GM18511 (cell line): Measurements from ENCODE around the gene SHCBP1.
A peak's percentile ranks its signal among the peaks of the same experiment; 100 is the strongest.
"Not testable (repeated sequence)": the region's sequence is repeated elsewhere in the genome, so short reads cannot be mapped to it uniquely, and the experiment has no call there.

Source experiments
- ATAC-seq: cut with Tn5 transposase; IDR thresholded peaks from one replicate; pipeline ENCODE4 v1.9.1; 2021; ENCODE audit warnings: mild to moderate bottlenecking, moderate library complexity; ENCODE audit not compliant: unreplicated experiment

Gene SHCBP1, protein sequence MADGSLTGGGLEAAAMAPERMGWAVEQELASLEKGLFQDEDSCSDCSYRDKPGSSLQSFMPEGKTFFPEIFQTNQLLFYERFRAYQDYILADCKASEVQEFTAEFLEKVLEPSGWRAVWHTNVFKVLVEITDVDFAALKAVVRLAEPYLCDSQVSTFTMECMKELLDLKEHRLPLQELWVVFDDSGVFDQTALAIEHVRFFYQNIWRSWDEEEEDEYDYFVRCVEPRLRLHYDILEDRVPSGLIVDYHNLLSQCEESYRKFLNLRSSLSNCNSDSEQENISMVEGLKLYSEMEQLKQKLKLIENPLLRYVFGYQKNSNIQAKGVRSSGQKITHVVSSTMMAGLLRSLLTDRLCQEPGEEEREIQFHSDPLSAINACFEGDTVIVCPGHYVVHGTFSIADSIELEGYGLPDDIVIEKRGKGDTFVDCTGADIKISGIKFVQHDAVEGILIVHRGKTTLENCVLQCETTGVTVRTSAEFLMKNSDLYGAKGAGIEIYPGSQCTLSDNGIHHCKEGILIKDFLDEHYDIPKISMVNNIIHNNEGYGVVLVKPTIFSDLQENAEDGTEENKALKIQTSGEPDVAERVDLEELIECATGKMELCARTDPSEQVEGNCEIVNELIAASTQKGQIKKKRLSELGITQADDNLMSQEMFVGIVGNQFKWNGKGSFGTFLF

DNA sequence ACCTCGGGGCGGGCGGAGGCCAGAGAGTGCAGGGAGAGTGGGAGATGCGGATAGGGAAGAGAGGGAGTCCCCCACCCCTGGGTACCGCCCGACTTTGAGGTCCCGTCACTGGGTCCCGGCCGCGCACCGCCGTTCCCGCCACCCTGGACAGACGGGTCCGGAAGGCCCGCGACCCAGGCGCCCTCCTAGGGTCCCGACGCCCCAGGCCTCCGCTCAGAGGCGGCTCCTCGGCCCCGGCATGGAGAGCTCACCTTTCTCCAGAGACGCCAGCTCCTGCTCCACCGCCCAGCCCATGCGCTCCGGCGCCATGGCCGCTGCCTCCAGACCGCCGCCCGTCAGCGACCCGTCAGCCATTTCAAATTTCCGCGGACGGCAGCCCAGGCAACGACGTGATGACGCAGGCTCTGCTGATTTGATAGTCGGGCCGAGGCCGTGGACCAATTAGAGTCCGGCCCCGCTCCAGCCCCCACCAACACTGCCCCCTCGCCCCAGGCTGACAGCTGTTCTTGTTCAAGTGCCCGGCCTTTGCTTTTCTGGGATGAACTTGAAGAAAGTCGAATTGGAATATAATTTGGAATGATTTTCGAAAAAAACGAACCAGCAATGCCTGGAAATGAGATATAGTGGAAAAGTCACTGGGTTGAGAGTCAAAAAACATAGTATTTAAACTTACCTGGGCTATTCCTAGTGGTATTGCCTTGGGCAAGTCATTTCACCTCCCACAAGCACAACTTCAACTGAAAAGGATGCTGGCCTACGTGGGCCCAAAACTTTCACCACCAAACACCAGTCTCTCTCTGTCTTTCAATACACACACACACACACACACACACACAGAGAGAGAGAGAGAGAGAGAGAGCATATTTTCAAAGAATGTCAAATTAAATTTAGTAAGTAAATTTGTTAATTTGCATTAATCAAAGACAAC is at the start of gene SHCBP1:
Gene SHCBP1, minus strand, starts transcription at position 374 of the 928 bp plus-strand sequence. Its CDS starts 20 bp downstream, at position 354.
- peak; percentile 95 for ATAC-seq

DNA sequence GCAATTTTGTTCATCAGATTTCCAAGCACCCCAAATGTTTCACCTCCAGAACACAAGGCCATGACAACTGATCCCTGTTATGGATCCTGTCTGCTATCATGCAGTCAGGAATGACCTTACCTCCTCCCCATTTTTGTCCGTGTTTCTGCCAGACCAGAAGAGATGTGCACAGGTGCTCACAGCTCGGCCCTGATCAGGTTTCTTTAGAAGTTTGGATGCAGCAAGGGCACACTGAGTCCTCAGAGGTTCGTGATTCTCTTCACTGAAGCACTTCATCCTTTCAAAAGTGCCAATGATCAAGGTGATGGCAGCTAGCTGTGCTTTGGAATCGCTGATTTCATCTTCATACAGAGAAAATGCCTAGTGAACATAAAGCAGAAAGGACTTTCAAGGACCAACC is 40.9 kb upstream of the SHCBP1 start:
- no peak for ATAC-seq

DNA sequence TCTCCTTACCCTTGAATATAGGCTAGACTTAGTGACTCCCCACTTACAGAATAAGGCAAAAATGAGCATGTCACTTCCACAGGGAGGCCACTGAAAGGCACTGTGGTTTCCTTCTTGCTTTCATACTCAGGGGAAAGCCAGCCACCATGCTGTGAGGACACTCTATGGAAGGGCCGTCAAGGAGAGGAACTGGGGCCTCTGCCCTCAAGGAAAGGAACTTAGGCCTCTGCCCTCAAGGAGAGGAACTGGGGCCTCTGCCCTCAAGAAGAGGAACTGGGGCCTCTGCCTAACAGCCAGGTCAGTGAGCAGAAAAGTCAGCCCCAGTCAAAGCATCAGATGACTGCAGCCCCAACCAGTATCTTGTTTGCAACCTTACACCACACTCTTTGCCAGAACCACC is 37.7 kb upstream of the SHCBP1 start:
- peak; percentile 98 for ATAC-seq

DNA sequence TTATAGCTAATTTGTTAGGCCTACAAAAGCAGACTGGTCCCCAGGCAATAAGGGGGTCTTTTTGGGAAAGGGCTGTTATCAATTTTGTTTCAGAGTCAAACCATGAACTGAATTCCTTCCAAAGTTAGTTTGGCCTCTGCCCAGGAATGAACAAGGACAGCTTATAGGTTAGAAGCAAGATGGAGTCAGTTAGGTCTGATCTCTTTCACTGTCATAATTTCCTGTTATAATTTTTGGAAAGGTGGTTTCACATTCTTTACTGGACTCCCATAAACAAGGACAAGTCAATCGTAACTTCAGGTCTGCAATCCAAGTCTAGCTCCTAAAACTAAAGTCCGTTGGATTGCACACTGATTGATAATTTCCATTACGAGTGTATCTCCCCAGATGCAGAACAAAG is 30.1 kb upstream of the SHCBP1 start:
- no peak for ATAC-seq

DNA sequence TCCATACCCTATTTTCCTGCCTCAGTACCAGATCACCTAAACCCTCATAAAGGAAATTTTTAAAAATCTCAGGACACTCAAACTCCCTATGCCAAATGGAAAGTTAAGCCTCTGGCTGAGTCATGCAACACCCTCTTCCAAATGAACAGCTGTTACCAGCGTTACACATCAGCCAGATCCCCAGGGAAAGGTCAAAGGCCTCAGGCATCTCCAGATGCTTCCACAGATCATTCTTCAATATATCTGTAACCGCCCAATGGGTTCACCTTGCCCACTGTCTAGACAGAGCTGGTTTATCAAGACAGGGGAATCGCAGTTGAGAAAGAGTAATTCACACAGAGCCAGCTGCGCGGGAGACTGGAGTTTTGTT is 29.1 kb upstream of the SHCBP1 start:
- ATAC-seq = no peak

DNA sequence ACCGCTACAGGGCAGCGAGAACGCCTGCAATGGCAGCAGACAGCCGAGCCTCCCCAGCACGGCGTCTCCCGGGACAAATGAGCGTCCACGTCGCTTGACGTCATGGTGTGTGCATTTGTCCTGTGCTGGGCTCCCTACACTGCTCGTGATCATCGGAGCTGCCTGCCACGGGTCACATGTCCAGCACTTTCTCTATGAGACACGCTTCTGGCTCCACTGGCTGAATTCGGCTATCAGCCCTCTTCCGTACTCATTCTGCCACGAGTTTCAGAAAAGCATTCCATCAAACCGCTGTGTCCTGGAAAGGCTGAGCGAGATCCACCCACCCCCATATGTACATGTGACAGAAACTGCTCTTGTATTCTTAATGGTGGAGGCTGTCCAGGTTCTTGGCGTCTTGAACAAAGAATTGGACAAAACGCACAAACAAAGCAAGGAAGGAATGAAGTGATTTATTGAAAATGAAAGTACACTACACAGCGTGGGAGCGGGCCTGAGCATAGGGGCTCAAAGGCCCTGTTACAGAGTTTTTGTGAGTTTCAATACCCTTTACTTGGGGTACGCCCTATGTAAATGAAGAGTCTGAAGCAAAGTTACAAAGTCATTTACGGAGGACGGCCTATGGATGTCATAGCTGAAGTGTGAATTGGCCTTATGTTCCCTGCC is 28.5 kb upstream of the SHCBP1 start:
- no peak for ATAC-seq

DNA sequence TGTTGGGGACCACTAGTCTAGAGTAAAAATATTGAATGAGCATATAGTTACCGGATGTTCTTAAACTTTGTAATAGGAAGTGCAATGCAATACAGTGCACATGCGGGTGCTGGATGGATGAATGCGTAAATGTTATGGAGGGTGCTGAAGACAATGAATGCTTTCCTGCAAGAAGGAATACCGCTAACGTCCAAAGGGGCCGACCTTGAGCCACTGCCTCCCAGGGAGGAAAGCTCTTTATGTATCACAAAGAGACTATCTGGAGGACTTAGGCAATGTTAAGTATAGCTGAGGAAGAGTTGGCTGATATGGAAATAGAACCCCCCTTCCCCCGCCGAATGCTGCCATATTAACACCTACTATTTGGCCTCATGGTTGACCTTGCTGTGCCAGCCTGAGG is 27.5 kb upstream of the SHCBP1 start:
- ATAC-seq = no peak

DNA sequence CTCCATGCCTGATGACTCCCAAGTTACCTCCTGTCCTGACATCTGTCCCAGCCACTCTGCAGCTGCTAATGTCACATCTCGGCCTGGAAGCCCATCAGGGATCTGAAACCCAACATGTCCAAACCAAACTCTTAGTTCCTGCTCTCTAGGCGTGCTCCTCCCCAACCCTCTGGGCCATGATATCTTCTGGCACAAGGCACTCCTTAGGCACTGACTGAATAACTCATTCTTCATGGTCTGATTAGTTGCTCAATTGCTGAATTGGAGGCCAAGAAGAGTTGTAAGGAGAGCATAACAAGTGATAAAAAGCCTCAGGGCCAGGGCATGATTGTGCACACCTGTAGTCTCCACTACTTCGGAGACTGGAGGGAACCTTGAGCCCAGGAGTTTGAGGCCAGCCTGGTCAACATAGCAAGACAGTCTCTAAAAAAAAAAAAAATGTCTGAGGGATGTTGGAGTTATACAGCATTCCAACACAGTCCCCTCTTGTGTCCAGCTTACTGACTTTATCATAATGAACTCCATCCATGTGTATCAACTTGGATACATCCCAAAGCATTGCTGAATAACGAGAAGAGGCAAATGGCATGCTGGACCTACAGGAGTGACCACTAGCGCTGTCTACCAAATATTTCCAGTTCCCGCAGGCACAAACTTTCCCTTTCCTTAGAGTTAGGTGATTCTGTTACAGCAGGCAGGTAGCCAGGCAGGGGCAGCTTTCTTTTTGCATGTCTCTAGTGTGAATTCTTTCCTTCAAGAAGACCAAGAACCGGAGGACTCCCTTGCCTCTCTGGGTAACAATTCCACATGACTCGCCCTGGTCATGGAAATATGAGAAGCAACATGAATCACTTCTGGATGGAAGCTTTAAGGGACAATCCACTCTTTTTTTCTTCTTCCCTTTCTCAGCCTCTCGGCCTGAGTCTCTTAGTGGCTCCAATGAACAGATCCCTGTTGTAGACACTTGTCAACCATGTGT is 18.1 kb upstream of the SHCBP1 start:
- no peak for ATAC-seq

DNA sequence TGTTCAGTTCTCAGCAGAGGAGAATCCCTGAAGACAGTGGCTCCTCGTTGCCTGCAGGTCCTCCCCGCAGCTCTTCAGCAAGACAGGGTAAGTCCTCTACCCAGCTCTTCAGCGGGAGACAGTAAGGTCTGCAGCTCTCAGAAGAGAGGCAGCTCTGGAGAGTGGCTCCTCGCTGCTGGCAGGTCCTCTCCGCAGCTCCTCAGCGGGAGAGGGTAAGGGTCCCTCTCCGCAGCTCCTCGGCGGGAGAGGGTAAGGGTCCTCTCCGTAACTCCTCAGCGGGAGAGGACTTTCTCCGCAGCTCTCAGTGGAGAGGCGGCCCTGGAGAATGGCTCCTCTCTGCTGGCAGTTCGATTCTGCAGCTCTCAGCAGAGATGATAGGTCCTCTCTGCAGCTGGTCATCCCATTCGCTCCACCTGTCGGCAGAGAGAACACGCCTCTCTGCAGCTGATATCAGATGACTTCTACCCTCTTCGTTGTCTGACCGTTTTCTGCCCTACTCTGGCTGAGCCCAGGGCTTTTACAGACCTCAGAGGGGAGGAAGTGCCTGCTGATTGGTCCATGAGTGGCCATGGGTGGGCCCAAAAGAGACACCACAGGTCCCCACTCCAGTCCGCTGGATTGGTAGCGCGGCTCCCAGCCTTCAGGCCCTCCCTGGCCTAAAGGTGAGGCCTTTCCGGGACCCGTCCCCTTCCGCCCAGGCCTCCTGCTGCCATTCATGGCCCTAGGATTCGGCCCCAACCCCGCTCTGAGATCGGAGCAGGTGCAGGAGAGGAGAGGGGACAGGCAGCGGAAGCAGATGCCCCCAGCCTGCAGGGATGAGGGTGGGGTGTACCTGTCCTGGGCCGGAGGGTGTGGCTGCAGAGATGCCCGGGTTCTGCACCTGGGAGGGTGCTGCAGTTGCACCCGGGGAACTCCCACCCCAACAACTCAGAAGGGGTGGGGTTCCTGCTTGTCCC is 11.9 kb upstream of the SHCBP1 start:
- no peak for ATAC-seq

DNA sequence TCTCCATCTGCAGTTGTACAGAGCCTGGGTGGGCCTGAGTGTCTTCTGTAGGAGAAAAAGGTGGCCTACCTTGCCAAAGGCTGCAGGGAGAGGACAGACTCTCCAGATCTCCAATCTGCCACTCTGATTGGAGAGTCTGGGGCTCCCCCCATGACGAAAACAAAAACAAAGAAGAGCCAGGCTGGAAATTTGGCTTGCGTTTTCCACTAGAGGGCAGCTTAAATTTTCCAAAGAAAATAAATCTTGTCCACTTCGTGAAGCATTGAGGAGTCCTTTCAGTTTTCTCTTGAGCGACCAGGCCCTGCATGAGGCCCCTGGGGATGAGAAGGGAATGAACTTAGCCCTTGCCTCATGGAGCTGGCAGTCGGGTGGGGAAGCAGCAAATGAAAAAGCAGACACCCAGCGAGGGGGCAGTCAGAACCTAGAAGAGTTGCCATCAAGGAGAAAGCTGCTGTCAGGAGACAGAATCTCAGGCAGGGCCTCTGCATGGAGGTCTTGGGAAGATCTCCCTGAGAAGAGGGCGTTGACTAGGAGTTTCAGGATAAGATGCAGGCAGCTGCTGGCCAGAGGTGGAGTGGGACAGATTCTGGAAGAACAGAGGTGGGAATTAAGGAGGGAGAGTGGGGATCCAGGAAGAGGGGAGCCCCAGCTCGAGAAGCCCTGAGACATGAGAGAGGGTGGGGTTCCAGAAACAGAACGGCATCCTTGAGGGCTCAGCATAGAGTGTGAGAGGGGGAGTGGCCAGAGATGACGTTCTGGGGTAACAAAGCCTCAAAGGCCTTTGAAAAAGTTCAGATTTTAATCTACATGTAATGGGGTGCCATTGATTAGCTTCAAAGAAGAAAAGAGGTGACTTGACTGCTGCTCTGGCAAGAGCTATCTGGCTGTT is 8.4 kb upstream of the SHCBP1 start:
- ATAC-seq = no peak

DNA sequence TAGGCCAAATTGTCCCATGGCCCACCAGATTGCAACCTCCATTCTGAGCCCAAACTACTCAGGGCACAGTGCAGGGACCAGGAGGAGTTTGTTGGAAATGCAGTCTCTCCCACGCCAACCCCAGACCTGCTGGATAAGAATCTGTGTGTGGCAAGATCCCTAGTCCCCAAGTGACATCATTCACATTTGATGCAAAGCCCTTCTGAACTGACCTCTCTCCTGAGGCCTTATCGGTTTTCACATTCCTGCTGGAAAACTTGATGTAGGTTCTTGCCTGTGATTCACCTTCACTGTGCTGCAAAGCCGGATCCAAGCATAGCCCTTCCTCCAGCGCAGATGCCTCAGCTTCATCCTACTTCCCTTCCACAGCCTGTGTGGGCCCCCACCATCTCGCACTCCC is 6.6 kb upstream of the SHCBP1 start:
- no peak for ATAC-seq

DNA sequence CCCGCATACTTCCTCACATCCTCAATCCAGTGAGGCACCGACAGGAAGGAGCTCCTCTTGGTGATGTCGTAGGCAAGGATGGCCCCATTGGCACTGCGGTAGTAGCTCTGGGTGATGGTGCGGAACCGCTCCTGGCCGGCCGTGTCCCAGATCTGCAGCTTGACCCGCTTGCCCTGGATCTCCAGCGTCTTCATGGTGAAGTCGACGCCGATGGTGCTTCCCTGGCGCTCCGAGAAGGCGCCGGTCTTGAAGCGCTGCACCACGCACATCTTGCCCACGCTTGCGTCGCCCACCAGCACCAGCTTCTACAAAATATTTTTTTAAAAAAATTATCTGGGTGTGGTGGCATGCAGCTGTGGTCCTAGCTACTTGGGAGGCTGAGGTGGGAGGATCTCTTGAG is 5.5 kb upstream of the SHCBP1 start:
- ATAC-seq = not testable (repeated sequence)

DNA sequence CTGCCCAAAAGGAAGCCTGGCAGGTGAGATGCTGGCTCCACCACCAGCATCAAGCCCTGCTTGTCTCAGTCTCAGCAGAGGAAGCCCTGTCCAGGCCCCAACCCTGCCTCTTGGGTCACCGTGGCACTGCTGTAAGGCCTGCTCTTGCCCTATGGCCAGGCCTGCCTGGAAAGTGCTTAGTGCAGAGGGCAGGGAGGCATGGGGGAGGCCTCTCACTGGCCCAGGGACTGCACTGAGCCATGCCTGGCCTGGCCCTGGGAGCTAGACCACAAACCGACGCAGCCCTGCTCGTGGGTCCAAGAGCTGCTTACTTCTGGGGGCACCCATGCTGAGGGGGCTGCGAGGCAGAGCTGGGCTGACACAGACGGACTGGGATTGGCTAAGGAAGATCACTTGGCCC is 3.7 kb upstream of the SHCBP1 start:
- not testable (repeated sequence) for ATAC-seq

DNA sequence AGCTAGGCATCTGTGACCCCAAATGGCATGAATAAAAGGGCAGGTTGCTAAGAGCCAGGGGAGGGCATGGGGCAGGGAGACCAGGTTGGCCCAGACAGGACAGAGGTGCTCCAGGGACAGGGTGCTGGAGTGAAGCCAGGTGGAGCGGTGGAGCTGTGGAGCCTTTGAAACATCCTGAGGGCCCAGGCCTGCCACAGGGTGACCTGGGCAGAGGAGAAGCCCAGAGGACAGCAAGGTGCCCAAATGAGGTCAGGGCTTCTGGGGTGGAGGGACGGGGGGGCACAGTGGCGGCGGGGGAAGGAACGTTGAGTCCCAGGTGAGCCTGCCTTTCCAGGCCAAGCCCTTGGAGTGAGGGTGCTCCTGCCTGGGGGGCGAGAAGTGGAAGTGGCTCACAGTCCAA is 2.5 kb upstream of the SHCBP1 start:
- ATAC-seq = not testable (repeated sequence)

DNA sequence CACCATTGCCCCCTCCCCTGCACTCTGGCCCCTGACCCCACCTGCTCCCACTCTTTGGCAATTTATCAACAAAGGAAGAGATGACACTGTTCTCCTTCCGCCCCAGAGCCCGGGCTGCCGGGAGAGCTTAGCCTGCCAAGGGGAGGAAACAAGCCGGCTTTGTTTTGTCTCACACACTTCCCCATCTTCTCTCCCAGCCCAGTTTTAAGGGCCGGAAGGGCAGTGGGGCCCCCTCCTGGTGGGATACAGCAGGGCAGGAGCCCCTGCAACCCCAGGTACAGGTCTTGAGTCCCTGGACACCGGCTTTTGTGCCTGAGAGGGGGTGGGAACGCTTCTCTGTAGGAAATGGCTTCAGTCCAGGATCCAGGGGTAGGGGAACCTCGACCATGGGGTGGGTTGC is 2.1 kb upstream of the SHCBP1 start:
- ATAC-seq = not testable (repeated sequence)

DNA sequence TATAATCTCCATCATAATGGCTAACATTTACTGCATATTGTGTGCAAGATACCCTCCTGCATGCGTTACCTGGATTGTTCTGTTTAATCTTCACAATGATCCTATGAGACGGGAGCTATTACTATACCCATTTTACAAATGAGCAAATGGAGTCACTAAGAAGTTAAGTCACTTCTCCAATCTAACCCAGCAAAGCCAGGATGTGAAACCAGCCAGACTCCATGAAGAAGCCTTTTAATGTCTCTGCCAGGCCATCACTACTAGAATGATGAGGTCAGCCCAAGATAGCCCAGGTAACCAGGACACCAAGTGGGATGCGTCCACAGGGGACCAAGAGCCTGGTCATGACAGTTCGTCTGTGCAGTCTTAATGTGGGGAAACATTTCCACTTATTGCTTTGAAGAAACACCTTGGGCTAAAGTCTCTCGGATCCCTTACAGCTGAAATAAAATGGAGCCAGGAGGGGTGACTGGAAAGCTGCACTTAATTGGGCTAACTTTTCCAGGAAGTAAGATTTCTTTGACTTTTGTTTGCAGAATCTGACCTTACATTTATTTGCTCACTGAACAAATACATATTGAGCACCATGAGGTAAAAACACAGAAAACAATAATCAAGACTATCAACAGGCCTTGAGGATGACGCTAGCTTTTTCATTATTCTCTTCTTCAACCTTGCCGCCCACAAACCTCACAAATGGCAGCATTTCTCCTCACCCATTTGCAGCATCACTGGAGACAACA is 926 bp upstream of the SHCBP1 start:
- ATAC-seq = no peak
